Smooth muscle cell (in vitro differentiated cells): ENCODE results near the gene OPTN. TPM values are rescaled to one million over a fixed set of nuclear protein-coding genes. Genes with fewer than 3 reads are reported as not detected.

ENCODE experiments used
- DNase-seq: peaks from one replicate; lab custom pipeline; 2025; ENCODE audit not compliant: unreplicated experiment; lab: John Stamatoyannopoulos, UW
- H2AFZ ChIP-seq: fragments of 200-600 bp; sonication (generic); 2 replicates; pipeline ENCODE4 v1.6.0; 2016; ENCODE audit warnings: antibody characterized with exemption, low read depth, mild to moderate bottlenecking
- H3F3A ChIP-seq: fragments of 200-600 bp; sonication (generic); 2 replicates; pipeline ENCODE4 v1.6.0; 2017; ENCODE audit warnings: antibody characterized with exemption, low read depth
- H3K27ac ChIP-seq: fragments of 200-600 bp; sonication (generic); 2 replicates; pipeline ENCODE4 v1.5.1; 2016; ENCODE audit warnings: low read depth, mild to moderate bottlenecking
- H3K27me3 ChIP-seq: fragments of 200-600 bp; sonication (generic); 2 replicates; pipeline ENCODE4 v1.6.1; 2016; ENCODE audit warnings: low read depth, mild to moderate bottlenecking
- H3K36me3 ChIP-seq: fragments of 200-600 bp; sonication (generic); 2 replicates; pipeline ENCODE4 v1.5.1; 2016; ENCODE audit warnings: low read depth
- H3K4me1 ChIP-seq: fragments of 200-600 bp; sonication (generic); 2 replicates; pipeline ENCODE4 v1.5.1; 2016; ENCODE audit warnings: low read depth
- H3K4me2 ChIP-seq: fragments of 200-600 bp; sonication (generic); 2 replicates; pipeline ENCODE4 v1.6.0; 2016; ENCODE audit warnings: mild to moderate bottlenecking
- H3K4me3 ChIP-seq: fragments of 200-600 bp; sonication (generic); 2 replicates; pipeline ENCODE4 v1.5.1; 2016; ENCODE audit warnings: mild to moderate bottlenecking
- H3K79me2 ChIP-seq: fragments of 200-600 bp; sonication (generic); 2 replicates; pipeline ENCODE4 v1.6.0; 2016; ENCODE audit warnings: low read depth, mild to moderate bottlenecking
- H3K9ac ChIP-seq: fragments of 200-600 bp; sonication (generic); 2 replicates; pipeline ENCODE4 v1.6.0; 2016; ENCODE audit warnings: low read depth
- H3K9me3 ChIP-seq: fragments of 200-600 bp; sonication (generic); replicated peaks from 2 replicates; pipeline ENCODE4 v1.5.1; 2016; ENCODE audit warnings: low read depth
- H4K20me1 ChIP-seq: fragments of 200-600 bp; sonication (generic); 2 replicates; pipeline ENCODE4 v1.6.0; 2016; ENCODE audit warnings: low read depth
- CTCF ChIP-seq: fragments of 200-600 bp; sonication (generic); IDR thresholded peaks from 2 replicates; pipeline ENCODE4 v1.5.1; 2017; ENCODE audit warnings: borderline replicate concordance, mild to moderate bottlenecking, antibody characterized with exemption; ENCODE audit not compliant: insufficient read depth, poor library complexity, severe bottlenecking
- WGBS: methylation state at CpG from one replicate; pipeline ENCODE4 v1.1.7; 2016; ENCODE audit warnings: low lambda C conversion rate; 5-methylcytosine and 5-hydroxymethylcytosine counted together
- polyA plus RNA-seq: library from polyadenylated mRNA; unstranded; fragments of >200 nt; fragmentation: Nextera tagmentation; extraction: Ambion mirVana; gene quantifications from 2 replicates; pipeline ENCODE4 v1.2.1, GENCODE V29; 2016
- total RNA-seq: library from RNA; depleted of rRNA; stranded (reverse); fragments of >200 nt; gene quantifications from 2 replicates; pipeline ENCODE4 v1.2.3, GENCODE V29; 2014

The OPTN gene
- total and polyA plus RNA-seq, 2 experiments from 2014 or later, result 43.7 to 83.0 TPM

GRCh38 chr10:13054844-13055243, 45.1 kb upstream of the OPTN start:
- no peaks in the 10 kb centered on the region for H3K27me3 ChIP-seq
- H3F3A ChIP-seq, result no peaks in the 10 kb centered on the region
- no peak overlapping the region for H3K4me3 ChIP-seq
- no peak overlapping the region for H2AFZ ChIP-seq
- no peaks in the 10 kb centered on the region for H3K9me3 ChIP-seq
- no peak for TF ChIP-seq CTCF
- no peaks in the 10 kb centered on the region for H3K79me2 ChIP-seq
- no peak overlapping the region for H3K4me2 ChIP-seq
- no peak for DNase-seq
- H3K27ac ChIP-seq, result no peak overlapping the region
- no peaks in the 10 kb centered on the region for H4K20me1 ChIP-seq
- H3K9ac ChIP-seq, result no peak overlapping the region
- 95% methylated on average over 4 of the region's 4 CpGs for WGBS
- no peaks in the 10 kb centered on the region for H3K36me3 ChIP-seq
- peaks cover 3% of the 10 kb centered on the region for H3K4me1 ChIP-seq

DNA sequence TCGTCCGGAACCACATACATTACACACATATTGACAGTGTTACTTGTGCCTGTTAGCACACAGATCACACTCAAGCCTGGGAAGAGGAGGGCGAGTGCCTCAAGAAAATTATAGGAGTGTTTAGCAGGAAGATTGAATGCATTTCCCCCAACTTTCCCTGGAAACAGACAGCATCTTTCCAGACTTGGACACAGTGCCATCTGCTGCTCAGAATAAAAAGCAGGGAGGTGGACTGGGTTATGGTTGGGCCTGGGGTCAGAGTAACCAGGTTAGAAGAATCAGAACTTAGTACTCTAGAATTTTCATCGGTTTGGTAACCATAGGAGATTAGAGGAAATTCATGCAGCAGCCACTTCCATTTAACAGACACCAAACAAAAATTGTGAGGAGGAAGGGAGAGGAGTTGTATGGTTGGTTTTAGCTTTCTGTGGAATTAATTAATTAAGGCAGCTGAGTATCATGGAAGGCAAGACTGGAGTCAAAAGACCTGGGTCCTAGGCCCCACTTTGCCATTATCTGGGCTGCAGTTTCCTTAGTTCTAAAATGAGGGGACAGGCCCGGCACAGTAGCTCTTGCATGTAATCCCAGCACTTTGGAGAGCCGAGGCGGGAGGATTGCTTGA, 43.4 kb upstream of the OPTN start:
- peak; percentile 55 for TF ChIP-seq CTCF
- WGBS, result 80% methylated on average over 7 of the region's 7 CpGs
- Histone ChIP-seq H3K36me3 (no peaks in the 10 kb centered on the region), H3K4me2 (no peak overlapping the region), H3K79me2 (no peaks in the 10 kb centered on the region), H3K9me3 (no peaks in the 10 kb centered on the region), H2AFZ (no peak overlapping the region), H3K4me3 (no peak overlapping the region), H4K20me1 (no peaks in the 10 kb centered on the region), H3K27me3 (no peaks in the 10 kb centered on the region), H3K4me1 (no peaks in the 10 kb centered on the region), H3F3A (no peaks in the 10 kb centered on the region), H3K9ac (no peak overlapping the region), H3K27ac (no peak overlapping the region)
- DNase-seq, result no peak

- Histone ChIP-seq H4K20me1 (no peaks in the 10 kb centered on the region), H3K9me3 (no peaks in the 10 kb centered on the region), H3K4me3 (no peak overlapping the region), H2AFZ (no peak overlapping the region), H3K27me3 (no peaks in the 10 kb centered on the region), H3K4me2 (no peak overlapping the region), H3K36me3 (no peaks in the 10 kb centered on the region), H3K9ac (no peak overlapping the region), H3F3A (no peaks in the 10 kb centered on the region), H3K27ac (no peak overlapping the region), H3K79me2 (no peaks in the 10 kb centered on the region), H3K4me1 (no peaks in the 10 kb centered on the region)
- DNase-seq, result no peak
- no peak for TF ChIP-seq CTCF
- WGBS, result 94% methylated on average over 5 of the region's 5 CpGs
Observed at GRCh38 chr10:13062803-13063202, 37.2 kb upstream of the OPTN start.

DNA sequence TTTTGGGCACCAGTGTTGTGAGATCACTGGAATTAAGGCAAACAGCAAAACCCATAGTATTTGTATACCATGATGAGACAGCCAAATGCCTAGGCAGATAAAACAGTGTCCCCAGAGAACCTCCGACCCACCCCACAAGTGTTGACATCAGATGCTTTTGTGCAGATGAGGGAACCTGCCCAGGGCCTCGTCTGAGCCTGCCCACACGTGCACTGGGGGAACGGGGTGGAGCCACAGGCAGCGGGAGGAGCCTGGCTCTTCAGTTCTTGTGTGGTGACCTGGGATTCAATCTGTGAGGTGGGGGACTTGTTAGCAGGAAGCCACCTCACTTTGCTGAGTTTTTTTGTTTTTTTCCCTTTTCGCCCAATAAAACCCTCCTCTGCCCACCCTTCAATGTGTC, 33.4 kb upstream of the OPTN start:
- H4K20me1 ChIP-seq, result no peaks in the 10 kb centered on the region

More for the DNA sequence above, 33.4 kb upstream of the OPTN start:
- Histone ChIP-seq H2AFZ (no peak overlapping the region), H3K27me3 (no peaks in the 10 kb centered on the region), H3K27ac (no peak overlapping the region), H3K36me3 (no peaks in the 10 kb centered on the region), H3K4me2 (no peak overlapping the region), H3K9ac (no peak overlapping the region), H3F3A (no peaks in the 10 kb centered on the region), H3K4me1 (no peaks in the 10 kb centered on the region), H3K4me3 (no peak overlapping the region), H3K79me2 (no peaks in the 10 kb centered on the region), H3K9me3 (no peaks in the 10 kb centered on the region)
- TF ChIP-seq CTCF, result no peak
- DNase-seq, result no peak
- WGBS, result 71% methylated on average over 6 of the region's 6 CpGs
